ENCODE measurements around the gene OR6V1.
"Not testable (repeated sequence)": the region's sequence is repeated elsewhere in the genome, so short reads cannot be mapped to it uniquely, and the experiment has no call there.

The OR6V1 gene

DNA sequence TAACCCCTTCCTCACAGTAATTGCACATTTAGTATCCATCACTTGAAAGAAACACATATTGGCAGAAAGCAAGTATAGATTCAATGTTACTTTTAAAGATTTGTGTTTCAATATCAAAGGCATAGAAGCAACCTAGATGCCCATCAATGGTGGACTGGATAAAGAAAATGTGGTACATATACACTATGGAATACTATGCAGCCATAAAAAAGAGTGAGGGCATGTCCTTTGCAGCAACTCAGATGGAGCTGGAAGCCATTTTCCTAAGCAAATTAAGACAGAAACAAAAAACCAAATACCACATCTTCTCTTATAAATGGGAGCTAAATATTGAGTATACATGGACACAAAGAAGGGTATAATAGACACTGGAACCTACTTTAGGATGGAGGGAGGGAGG lies 3.6 kb downstream of the OR6V1 start:
- no peaks in the 10 kb centered on the region for H3K36me3 Mint-ChIP-seq (ENCODE audit: low read depth)
- peaks cover 20% of the 10 kb centered on the region for H3K27me3 Mint-ChIP-seq
- H3K27ac Mint-ChIP-seq = no peak overlapping the region

DNA sequence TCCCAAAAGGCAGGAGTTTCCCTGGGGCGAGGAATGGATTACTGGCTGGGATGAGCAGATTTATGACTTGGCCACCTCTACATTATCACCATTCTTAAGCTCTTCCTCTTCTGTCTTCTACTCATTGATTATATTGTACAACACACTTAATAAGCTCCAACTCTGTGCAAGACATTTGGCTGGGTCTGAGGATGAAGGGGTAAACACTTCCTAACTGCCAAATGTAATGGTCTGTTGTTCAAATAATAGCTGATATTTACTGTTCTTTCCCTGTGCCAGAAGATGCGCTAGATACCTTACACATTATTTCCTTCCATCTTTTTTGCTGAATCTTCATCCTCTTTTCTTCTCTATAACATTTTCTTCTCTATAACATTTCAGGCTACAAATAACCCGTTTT lies 11.6 kb downstream of the OR6V1 start:
- H3K27ac Mint-ChIP-seq = no peak overlapping the region
- no peak overlapping the region for H3K4me3 Mint-ChIP-seq
- DNase-seq = no peak
- H3K36me3 Mint-ChIP-seq (ENCODE audit: low read depth) = no peaks in the 10 kb centered on the region
- H3K9me3 Mint-ChIP-seq = no peaks in the 10 kb centered on the region
- no peaks in the 10 kb centered on the region for H3K4me1 Mint-ChIP-seq (ENCODE audit: low read depth)
- H3K27me3 Mint-ChIP-seq = peaks cover 4% of the 10 kb centered on the region

More for the DNA sequence above, 3.6 kb downstream of the OR6V1 start:
- Mint-ChIP-seq H3K4me3 (no peak overlapping the region), H3K4me1 (ENCODE audit: low read depth) (no peaks in the 10 kb centered on the region), H3K9me3 (no peaks in the 10 kb centered on the region)
- DNase-seq = no peak

DNA sequence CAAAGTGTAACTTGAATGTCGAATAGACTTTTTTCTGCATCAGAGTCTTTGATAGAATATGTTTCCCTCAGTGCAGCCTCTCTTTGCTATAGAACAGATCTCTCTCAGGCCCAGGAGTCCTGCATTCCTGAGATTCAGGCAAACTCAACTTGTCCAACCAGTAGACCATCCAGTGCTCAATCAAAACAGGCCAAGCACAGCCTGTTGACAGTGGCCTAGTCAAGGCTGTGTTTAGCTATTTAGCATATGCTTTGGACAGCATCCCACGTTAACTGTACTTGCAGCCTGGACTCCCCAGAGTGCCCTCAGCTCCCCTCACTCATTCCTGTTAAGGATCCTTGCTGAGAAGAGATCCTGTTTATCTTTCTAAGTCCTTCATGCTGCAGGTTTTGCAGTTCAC lies 16.3 kb downstream of the OR6V1 start:
- H3K27me3 Mint-ChIP-seq = peaks cover 12% of the 10 kb centered on the region
- no peaks in the 10 kb centered on the region for H3K36me3 Mint-ChIP-seq (ENCODE audit: low read depth)
- no peak for DNase-seq
- H3K27ac Mint-ChIP-seq = no peak overlapping the region
- no peaks in the 10 kb centered on the region for H3K4me1 Mint-ChIP-seq (ENCODE audit: low read depth)
- H3K9me3 Mint-ChIP-seq = no peaks in the 10 kb centered on the region
- no peak overlapping the region for H3K4me3 Mint-ChIP-seq

DNA sequence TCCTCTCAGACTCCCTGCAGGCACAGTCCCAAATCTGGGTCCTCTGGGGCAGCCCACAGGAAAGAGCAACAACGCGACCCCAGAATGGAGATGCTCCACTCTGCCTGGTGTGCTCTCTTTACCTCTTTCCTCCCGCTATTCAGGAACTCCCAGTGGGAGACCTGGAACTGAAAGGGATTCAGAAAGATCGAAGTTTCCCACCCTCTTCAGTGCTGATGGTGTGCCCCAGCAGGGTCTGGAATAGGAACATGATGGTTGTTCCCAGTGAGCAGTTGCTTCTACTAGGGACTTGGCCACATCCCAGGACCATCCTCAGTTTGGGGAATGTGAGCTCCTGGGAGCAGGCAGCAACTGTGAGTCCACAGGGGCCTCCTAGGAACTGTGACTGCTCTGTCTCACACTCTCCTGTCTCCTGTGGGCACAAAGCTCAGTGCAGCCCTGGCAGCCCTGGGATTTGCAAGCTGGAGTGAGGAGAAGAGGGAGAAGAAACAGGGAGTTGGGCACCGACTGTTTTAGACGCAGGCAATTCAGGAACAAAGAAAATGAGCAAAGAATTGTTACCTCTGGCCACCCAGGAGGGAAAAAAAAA lies 17.9 kb downstream of the OR6V1 start:
- Mint-ChIP-seq H3K27ac (no peak overlapping the region), H3K4me1 (ENCODE audit: low read depth) (no peaks in the 10 kb centered on the region), H3K36me3 (ENCODE audit: low read depth) (no peaks in the 10 kb centered on the region), H3K9me3 (no peaks in the 10 kb centered on the region), H3K27me3 (peaks cover 19% of the 10 kb centered on the region), H3K4me3 (no peak overlapping the region)
- DNase-seq = no peak

DNA sequence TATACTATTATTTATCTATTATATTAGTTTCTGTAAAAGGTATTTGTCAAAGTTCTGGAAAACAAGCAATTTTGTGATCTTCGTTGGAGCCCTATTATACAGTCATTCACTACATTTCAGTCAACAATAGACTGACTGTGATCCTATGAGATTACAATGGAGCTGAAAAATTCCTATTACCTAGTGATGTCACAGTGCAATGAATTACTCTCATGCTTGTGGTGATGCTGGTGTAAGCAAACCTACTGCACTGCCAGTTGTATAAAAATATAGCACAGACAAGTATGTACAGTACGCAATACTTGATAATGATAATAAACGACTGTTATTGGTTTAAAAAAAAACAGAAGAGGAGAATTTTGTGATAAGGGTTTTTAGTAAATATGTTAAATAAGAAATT lies 21.4 kb downstream of the OR6V1 start:
- Mint-ChIP-seq H3K27me3 (peaks cover 31% of the 10 kb centered on the region), H3K36me3 (ENCODE audit: low read depth) (no peaks in the 10 kb centered on the region), H3K4me1 (ENCODE audit: low read depth) (no peaks in the 10 kb centered on the region), H3K9me3 (no peaks in the 10 kb centered on the region), H3K4me3 (no peak overlapping the region), H3K27ac (no peak overlapping the region)
- no peak for DNase-seq

DNA sequence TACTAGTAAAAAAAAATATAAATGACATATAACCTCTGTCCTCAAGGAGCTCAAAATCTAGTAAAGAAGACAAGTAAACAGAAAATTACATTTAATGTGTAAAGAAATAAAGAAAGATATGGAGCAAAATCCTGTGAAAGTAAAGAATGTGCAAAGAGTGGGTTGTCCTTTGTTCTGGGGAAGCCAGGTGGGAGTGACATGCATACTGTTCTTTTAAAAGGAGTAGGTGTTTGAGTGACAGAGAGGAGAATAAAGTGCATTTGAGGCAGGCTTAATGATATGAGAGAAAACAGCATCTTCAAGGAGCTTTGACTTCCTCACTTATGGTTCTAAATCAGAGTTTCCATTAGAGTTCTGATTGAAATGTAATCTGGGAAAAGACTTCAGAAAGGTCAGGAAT lies 22.0 kb downstream of the OR6V1 start:
- no peaks in the 10 kb centered on the region for H3K4me1 Mint-ChIP-seq (ENCODE audit: low read depth)
- H3K36me3 Mint-ChIP-seq (ENCODE audit: low read depth) = no peaks in the 10 kb centered on the region
- no peak overlapping the region for H3K4me3 Mint-ChIP-seq
- DNase-seq = no peak
- H3K27me3 Mint-ChIP-seq = peaks cover 31% of the 10 kb centered on the region
- H3K27ac Mint-ChIP-seq = no peak overlapping the region
- no peaks in the 10 kb centered on the region for H3K9me3 Mint-ChIP-seq

DNA sequence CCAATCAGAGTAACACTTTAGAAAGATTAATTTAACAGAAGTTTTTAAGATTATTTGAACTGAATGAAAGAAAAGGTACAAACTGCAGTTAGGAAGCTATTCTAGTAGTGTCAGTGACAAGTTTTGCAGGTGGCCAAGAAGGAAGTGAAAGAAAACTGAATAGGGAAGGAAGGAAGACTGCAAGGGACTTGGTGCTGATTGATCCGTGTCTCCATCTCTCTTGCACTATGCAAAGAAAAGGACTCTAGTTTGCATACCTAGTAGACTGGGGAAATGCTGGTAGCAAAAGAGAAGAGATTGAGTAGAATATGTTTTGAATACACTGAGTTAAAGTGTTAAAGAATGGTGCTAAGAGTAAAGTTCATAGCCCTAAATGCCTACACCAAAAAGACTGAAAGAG lies 33.0 kb downstream of the OR6V1 start:
- H3K27ac Mint-ChIP-seq = no peak overlapping the region

DNA sequence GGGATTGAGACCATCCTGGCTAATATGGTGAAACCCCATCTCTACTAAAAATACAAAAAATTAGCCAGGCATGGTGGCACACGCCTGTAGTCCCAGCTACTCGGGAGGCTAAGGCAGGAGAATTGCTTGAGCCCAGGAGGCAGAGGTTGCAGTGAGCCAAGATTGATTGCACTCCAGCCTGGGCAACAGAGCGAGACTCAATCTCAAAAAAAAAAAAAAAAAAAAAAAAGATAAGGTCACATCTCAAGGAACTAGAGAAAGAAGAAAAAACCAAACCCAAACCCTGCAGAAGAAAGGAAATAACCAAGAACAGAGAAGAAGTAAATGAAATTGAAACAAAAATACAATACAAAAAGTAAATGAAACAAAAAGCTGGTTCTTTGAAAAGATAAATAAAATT lies 33.5 kb downstream of the OR6V1 start:
- H3K36me3 Mint-ChIP-seq (ENCODE audit: low read depth); H3K4me1 Mint-ChIP-seq (ENCODE audit: low read depth); DNase-seq; H3K4me3 Mint-ChIP-seq; H3K27ac Mint-ChIP-seq: not testable (repeated sequence)
- Mint-ChIP-seq H3K9me3 (peaks cover 11% of the 10 kb centered on the region), H3K27me3 (peaks cover 21% of the 10 kb centered on the region)

More for the DNA sequence above, 33.0 kb downstream of the OR6V1 start:
- H3K9me3 Mint-ChIP-seq = peaks cover 11% of the 10 kb centered on the region
- DNase-seq = no peak
- no peaks in the 10 kb centered on the region for H3K4me1 Mint-ChIP-seq (ENCODE audit: low read depth)
- H3K36me3 Mint-ChIP-seq (ENCODE audit: low read depth) = no peaks in the 10 kb centered on the region
- peaks cover 22% of the 10 kb centered on the region for H3K27me3 Mint-ChIP-seq
- no peak overlapping the region for H3K4me3 Mint-ChIP-seq

DNA sequence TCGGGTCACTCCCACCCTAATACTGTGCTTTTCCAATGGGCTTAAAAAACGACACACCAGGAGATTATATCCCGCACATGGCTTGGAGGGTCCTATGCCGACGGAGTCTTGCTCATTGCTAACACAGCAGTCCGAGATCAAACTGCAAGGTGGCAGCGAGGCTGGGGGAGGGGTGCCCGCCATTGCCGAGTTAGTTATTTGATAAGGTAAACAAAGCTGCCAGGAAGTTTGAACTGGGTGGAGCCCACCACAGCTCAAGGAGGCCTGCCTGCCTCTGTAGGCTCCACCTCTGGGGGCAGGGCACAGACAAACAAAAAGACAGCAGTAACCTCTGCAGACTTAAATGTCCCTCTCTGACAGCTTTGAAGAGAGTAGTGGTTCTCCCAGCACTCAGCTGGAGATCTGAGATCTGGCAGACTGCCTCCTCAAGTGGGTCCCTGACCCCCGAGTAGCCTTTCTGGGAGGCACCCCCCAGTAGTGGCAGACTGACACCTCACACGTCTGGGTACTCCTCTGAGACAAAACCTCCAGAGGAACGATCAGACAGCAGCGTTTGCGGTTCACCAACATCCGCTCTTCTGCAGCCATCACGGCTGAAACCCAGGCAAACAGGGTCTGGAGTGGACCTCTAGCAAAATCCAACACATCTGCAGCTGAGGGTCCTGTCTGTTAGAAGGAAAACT lies 36.5 kb downstream of the OR6V1 start:
- not testable (repeated sequence) for DNase-seq; H3K36me3 Mint-ChIP-seq (ENCODE audit: low read depth); H3K4me1 Mint-ChIP-seq (ENCODE audit: low read depth); H3K27ac Mint-ChIP-seq; H3K4me3 Mint-ChIP-seq
- Mint-ChIP-seq H3K27me3 (peaks cover 19% of the 10 kb centered on the region), H3K9me3 (peaks cover 11% of the 10 kb centered on the region)

DNA sequence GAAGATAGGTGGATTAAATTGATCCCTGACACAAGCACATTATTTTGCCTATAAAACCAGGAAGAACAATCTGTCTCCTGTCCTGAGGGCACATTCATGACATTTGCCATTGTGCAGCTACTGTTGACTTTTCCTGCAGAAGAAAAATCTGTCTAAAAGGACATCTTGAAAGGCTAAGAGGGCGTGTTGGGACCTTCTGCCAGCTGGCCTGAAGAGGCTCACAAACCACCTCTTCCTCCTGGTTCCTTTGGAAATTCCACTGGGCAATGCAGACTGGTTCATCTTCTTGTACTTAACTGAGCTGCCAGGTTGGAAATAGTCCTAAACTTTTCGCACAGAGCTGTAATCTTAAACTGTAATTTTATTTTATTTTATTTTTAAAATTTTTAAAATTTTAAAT lies 44.0 kb downstream of the OR6V1 start:
- H3K27ac Mint-ChIP-seq = no peak overlapping the region
- peaks cover 25% of the 10 kb centered on the region for H3K9me3 Mint-ChIP-seq
- H3K4me1 Mint-ChIP-seq (ENCODE audit: low read depth) = no peaks in the 10 kb centered on the region

DNA sequence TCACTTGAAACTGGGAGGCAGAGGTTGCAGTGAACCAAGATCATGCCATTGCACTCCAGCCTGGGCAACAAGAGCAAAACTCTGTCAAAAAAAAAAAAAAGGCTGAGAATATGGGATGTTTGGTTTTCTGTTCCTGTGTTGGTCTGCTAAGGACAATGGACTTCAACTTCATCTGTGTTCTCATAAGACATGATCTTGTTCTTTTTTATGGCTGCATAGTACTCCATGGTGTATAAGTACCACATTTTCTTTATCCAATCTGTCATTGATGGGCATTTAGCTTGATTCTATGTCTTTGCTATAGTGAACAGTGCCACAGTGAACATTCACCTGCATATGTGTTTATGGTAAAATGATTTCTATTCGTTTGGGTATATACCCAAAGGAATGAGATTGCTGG lies 47.4 kb downstream of the OR6V1 start:
- peaks cover 27% of the 10 kb centered on the region for H3K9me3 Mint-ChIP-seq
- not testable (repeated sequence) for H3K4me3 Mint-ChIP-seq; DNase-seq; H3K36me3 Mint-ChIP-seq (ENCODE audit: low read depth); H3K27me3 Mint-ChIP-seq; H3K4me1 Mint-ChIP-seq (ENCODE audit: low read depth); H3K27ac Mint-ChIP-seq

More for the DNA sequence above, 44.0 kb downstream of the OR6V1 start:
- H3K36me3 Mint-ChIP-seq (ENCODE audit: low read depth) = no peaks in the 10 kb centered on the region
- no peak overlapping the region for H3K4me3 Mint-ChIP-seq
- no peak for DNase-seq
- no peaks in the 10 kb centered on the region for H3K27me3 Mint-ChIP-seq
